SK-N-SH treated with all-trans-retinoic acid at 6 μM for 48 hours (cell line): ENCODE data around the gene THSD8.

ENCODE experiments used
- ATAC-seq: fragments of 200-7000 bp; cut with Tn5 transposase; 3 replicates; pipeline ENCODE4 v1.9.1; 2020; ENCODE audit warnings: mild to moderate bottlenecking, moderate library complexity
- BACH2 ChIP-seq: fragments of 250-450 bp; sonication (Bioruptor Pico); IDR thresholded peaks from 2 replicates; pipeline ENCODE4 v1.9.0; 2021; ENCODE audit warnings: mild to moderate bottlenecking, borderline replicate concordance
- CSDC2 ChIP-seq: fragments of 250-450 bp; sonication (Bioruptor Pico); IDR thresholded peaks from 2 replicates; pipeline ENCODE4 v1.5.0; 2020; ENCODE audit warnings: mild to moderate bottlenecking, moderate library complexity
- ESRRG ChIP-seq: fragments of 250-450 bp; sonication (Bioruptor Pico); IDR thresholded peaks from 2 replicates; pipeline ENCODE4 v1.6.1; 2021; ENCODE audit warnings: mild to moderate bottlenecking
- ISL1 ChIP-seq: fragments of 250-450 bp; sonication (Bioruptor Pico); IDR thresholded peaks from 2 replicates; pipeline ENCODE4 v2.1.2; 2022; ENCODE audit warnings: mild to moderate bottlenecking, moderate library complexity
- OSR1 ChIP-seq: fragments of 250-450 bp; sonication (Bioruptor Pico); IDR thresholded peaks from 2 replicates; pipeline ENCODE4 v1.8.0; 2022; ENCODE audit warnings: moderate library complexity, mild to moderate bottlenecking, inconsistent platforms
- PPARA ChIP-seq: fragments of 250-450 bp; sonication (Bioruptor Pico); IDR thresholded peaks from 2 replicates; pipeline ENCODE4 v1.5.0; 2020; ENCODE audit warnings: mild to moderate bottlenecking, borderline replicate concordance
- RARB ChIP-seq: fragments of 250-450 bp; sonication (Bioruptor Pico); IDR thresholded peaks from 2 replicates; pipeline ENCODE4 v1.8.0; 2021; ENCODE audit warnings: mild to moderate bottlenecking, moderate library complexity
- SNAI2 ChIP-seq: fragments of 250-450 bp; sonication (Bioruptor Pico); IDR thresholded peaks from 2 replicates; pipeline ENCODE4 v1.5.0; 2020; ENCODE audit warnings: mild to moderate bottlenecking, moderate library complexity
- TCF4 ChIP-seq: fragments of 250-450 bp; sonication (Bioruptor Pico); IDR thresholded peaks from 2 replicates; pipeline ENCODE4 v1.8.0; 2021; ENCODE audit warnings: mild to moderate bottlenecking, moderate library complexity, borderline replicate concordance
- TOX ChIP-seq: fragments of 250-450 bp; sonication (Bioruptor Pico); IDR thresholded peaks from 2 replicates; pipeline ENCODE4 v1.8.0; 2021; ENCODE audit warnings: mild to moderate bottlenecking, moderate library complexity, borderline replicate concordance
- ZC3H10 ChIP-seq: fragments of 250-450 bp; sonication (Bioruptor Pico); IDR thresholded peaks from 2 replicates; pipeline ENCODE4 v1.5.1; 2021; ENCODE audit warnings: mild to moderate bottlenecking, moderate library complexity
- ZFP3 ChIP-seq: fragments of 250-450 bp; sonication (Bioruptor Pico); IDR thresholded peaks from 2 replicates; pipeline ENCODE4 v1.5.0; 2020; ENCODE audit warnings: mild to moderate bottlenecking, moderate library complexity
- ZFP30 ChIP-seq: fragments of 450-650 bp; formaldehyde crosslinking; IDR thresholded peaks from 2 replicates; pipeline ENCODE4 v1.5.0; 2022; ENCODE audit warnings: mild to moderate bottlenecking, moderate library complexity
- ZNF565 ChIP-seq: fragments of 450-650 bp; formaldehyde crosslinking; conservative IDR thresholded peaks from 2 replicates; pipeline ENCODE4 v1.5.0; 2020; ENCODE audit warnings: low read depth, mild to moderate bottlenecking, moderate library complexity
- ZNF70 ChIP-seq: fragments of 450-650 bp; formaldehyde crosslinking; IDR thresholded peaks from 2 replicates; pipeline ENCODE4 v1.5.0; 2020; ENCODE audit warnings: mild to moderate bottlenecking, moderate library complexity
- ZNF8 ChIP-seq: fragments of 450-650 bp; formaldehyde crosslinking; IDR thresholded peaks from 2 replicates; pipeline ENCODE4 v1.5.0; 2020; ENCODE audit warnings: mild to moderate bottlenecking, moderate library complexity
- TF ChIP-seq, protein P1 (sequence below): fragments of 250-450 bp; sonication (Bioruptor Pico); IDR thresholded peaks from 2 replicates; pipeline ENCODE4 v1.5.1; 2020; ENCODE audit warnings: low read depth, mild to moderate bottlenecking, moderate library complexity
- TF ChIP-seq, protein P2 (sequence below): fragments of 250-450 bp; sonication (Bioruptor Pico); IDR thresholded peaks from 2 replicates; pipeline ENCODE4 v1.8.0; 2020; ENCODE audit warnings: mild to moderate bottlenecking, moderate library complexity, borderline replicate concordance
- TF ChIP-seq, protein P3 (sequence below): fragments of 250-450 bp; sonication (Bioruptor Pico); IDR thresholded peaks from 2 replicates; pipeline ENCODE4 v1.5.0; 2020; ENCODE audit warnings: mild to moderate bottlenecking, moderate library complexity
- TF ChIP-seq, protein P4 (sequence below): fragments of 250-450 bp; sonication (Bioruptor Pico); IDR thresholded peaks from 2 replicates; pipeline ENCODE4 v1.5.1; 2021; ENCODE audit warnings: mild to moderate bottlenecking, moderate library complexity

The THSD8 gene

DNA sequence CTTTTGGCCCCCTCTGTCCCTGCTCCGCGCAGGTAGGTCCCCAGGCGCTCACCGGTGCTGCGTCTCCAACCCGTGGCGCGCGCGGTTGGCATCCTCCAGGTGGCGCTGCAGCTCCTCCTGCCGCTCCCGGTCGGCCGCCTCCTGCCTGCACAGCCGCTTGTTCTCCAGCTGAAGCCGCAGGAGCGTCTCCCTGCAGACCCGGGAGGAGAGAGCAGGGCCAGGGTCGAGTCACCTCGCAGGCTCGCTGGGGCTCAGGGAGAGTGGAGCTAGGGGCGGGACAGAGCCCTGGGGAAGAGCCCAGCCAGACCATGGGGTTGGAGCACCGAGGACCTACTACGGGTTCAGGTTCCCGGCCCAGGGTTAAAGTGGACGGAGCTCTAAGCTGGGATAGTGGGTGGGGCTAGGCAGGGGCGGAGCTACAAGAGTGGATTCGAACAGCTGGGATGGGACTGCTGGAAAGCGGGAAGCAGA, 35.8 kb upstream of the THSD8 start:
- ATAC-seq, result no peak
- TF ChIP-seq, protein P1, sequence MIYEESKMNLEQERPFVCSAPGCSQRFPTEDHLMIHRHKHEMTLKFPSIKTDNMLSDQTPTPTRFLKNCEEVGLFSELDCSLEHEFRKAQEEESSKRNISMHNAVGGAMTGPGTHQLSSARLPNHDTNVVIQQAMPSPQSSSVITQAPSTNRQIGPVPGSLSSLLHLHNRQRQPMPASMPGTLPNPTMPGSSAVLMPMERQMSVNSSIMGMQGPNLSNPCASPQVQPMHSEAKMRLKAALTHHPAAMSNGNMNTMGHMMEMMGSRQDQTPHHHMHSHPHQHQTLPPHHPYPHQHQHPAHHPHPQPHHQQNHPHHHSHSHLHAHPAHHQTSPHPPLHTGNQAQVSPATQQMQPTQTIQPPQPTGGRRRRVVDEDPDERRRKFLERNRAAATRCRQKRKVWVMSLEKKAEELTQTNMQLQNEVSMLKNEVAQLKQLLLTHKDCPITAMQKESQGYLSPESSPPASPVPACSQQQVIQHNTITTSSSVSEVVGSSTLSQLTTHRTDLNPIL (CRISPR knock-in tag), result no peak
- TF ChIP-seq ZFP30, result no peak
- TF ChIP-seq, protein P2, sequence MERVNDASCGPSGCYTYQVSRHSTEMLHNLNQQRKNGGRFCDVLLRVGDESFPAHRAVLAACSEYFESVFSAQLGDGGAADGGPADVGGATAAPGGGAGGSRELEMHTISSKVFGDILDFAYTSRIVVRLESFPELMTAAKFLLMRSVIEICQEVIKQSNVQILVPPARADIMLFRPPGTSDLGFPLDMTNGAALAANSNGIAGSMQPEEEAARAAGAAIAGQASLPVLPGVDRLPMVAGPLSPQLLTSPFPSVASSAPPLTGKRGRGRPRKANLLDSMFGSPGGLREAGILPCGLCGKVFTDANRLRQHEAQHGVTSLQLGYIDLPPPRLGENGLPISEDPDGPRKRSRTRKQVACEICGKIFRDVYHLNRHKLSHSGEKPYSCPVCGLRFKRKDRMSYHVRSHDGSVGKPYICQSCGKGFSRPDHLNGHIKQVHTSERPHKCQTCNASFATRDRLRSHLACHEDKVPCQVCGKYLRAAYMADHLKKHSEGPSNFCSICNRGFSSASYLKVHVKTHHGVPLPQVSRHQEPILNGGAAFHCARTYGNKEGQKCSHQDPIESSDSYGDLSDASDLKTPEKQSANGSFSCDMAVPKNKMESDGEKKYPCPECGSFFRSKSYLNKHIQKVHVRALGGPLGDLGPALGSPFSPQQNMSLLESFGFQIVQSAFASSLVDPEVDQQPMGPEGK (CRISPR knock-in tag), result no peak
- TF ChIP-seq ZC3H10, result no peak
- no peak for TF ChIP-seq BACH2 (CRISPR knock-in tag)
- TF ChIP-seq, protein P3, sequence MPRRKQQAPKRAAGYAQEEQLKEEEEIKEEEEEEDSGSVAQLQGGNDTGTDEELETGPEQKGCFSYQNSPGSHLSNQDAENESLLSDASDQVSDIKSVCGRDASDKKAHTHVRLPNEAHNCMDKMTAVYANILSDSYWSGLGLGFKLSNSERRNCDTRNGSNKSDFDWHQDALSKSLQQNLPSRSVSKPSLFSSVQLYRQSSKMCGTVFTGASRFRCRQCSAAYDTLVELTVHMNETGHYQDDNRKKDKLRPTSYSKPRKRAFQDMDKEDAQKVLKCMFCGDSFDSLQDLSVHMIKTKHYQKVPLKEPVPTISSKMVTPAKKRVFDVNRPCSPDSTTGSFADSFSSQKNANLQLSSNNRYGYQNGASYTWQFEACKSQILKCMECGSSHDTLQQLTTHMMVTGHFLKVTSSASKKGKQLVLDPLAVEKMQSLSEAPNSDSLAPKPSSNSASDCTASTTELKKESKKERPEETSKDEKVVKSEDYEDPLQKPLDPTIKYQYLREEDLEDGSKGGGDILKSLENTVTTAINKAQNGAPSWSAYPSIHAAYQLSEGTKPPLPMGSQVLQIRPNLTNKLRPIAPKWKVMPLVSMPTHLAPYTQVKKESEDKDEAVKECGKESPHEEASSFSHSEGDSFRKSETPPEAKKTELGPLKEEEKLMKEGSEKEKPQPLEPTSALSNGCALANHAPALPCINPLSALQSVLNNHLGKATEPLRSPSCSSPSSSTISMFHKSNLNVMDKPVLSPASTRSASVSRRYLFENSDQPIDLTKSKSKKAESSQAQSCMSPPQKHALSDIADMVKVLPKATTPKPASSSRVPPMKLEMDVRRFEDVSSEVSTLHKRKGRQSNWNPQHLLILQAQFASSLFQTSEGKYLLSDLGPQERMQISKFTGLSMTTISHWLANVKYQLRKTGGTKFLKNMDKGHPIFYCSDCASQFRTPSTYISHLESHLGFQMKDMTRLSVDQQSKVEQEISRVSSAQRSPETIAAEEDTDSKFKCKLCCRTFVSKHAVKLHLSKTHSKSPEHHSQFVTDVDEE (CRISPR knock-in tag), result no peak
- TF ChIP-seq ZNF70 (CRISPR knock-in tag), result no peak
- no peak for TF ChIP-seq ESRRG (CRISPR knock-in tag)
- no peak for TF ChIP-seq OSR1 (CRISPR knock-in tag)
- TF ChIP-seq, all 23 proteins: peak for 0

DNA sequence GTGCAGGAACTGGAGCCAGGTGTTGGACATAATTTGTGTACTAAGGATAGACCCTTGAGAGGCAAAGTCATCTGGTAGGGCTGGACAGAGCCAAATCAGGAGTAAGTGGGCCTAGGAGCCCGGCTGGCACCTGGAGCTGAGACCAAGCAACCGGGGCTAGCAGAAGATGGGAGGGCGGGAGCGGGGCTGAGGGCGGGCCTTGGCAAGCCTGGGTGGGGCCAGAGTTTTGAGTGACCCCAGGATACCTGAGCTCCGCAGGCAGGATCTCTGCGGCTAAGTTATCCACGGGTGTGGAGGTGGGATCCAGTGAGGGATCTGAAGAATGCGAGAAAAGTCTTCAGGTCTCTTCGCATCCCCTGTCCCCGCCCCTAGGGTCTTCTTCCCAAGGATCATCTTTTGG, 34.7 kb upstream of the THSD8 start:
- ATAC-seq, result no peak
- no peak for TF ChIP-seq PPARA
- TF ChIP-seq SNAI2 (CRISPR knock-in tag), result no peak
- no peak for TF ChIP-seq TOX (CRISPR knock-in tag)
- no peak for TF ChIP-seq ZNF8
- TF ChIP-seq, protein P4, sequence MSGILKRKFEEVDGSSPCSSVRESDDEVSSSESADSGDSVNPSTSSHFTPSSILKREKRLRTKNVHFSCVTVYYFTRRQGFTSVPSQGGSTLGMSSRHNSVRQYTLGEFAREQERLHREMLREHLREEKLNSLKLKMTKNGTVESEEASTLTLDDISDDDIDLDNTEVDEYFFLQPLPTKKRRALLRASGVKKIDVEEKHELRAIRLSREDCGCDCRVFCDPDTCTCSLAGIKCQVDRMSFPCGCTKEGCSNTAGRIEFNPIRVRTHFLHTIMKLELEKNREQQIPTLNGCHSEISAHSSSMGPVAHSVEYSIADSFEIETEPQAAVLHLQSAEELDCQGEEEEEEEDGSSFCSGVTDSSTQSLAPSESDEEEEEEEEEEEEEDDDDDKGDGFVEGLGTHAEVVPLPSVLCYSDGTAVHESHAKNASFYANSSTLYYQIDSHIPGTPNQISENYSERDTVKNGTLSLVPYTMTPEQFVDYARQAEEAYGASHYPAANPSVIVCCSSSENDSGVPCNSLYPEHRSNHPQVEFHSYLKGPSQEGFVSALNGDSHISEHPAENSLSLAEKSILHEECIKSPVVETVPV (CRISPR knock-in tag), result no peak
- TF ChIP-seq ZC3H10, result no peak
- no peak for TF ChIP-seq ZNF565 (CRISPR knock-in tag)
- no peak for TF ChIP-seq RARB (CRISPR knock-in tag)
- TF ChIP-seq, protein P2 (CRISPR knock-in tag), result no peak
- TF ChIP-seq, all 23 proteins: peak for 0

DNA sequence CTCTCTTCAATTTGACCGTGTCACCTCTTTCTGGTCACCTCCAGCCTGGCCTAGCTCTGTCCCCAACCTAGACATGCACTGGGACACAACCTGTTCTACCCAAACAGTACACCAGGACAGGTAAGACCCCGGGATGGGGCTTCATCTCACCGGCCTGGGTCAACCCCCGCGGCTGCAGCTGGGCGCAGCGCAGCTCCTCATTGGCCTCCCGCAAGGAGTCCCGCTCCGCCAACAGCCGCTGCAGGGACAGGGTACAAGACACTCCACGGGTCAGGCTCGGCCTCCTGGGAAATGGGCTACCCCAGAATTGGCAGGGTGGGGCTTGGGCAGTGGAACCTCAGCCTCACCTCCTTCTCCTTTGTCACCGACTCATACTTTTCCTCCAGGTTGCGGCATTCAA, 34.2 kb upstream of the THSD8 start:
- TF ChIP-seq SNAI2 (CRISPR knock-in tag) (no peak), ZFP30 (no peak), PPARA (no peak), ZC3H10 (no peak), OSR1 (CRISPR knock-in tag) (no peak)
- ATAC-seq, result no peak

DNA sequence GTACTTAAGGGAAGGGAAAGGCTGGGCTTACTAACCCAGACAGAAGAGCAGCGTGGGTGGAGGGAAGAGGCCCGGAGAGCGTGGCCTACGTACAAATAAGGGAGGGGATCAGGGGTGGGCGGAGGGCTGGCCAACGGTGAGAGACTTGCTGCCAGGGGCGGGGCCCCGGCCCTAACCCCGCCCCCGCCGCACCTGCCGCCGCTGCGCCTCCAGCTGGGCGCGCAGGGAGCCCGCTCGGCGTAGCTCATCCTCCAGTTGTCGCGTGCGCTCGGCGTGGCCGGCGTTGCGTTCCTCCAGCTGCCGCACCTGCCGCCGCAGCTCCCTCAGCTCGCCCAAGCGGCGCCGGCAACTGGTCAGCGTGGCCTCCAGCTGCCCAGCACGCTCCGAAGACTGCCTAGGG, 32.2 kb upstream of the THSD8 start:
- ATAC-seq, result no peak

More for the DNA sequence above, 32.2 kb upstream of the THSD8 start:
- TF ChIP-seq CSDC2 (CRISPR knock-in tag) (no peak), TOX (CRISPR knock-in tag) (no peak), RARB (CRISPR knock-in tag) (no peak), TCF4 (CRISPR knock-in tag) (no peak), ISL1 (CRISPR knock-in tag) (no peak), PPARA (no peak), ZFP3 (no peak)
- TF ChIP-seq, protein P3 (CRISPR knock-in tag), result no peak
- TF ChIP-seq, protein P2 (CRISPR knock-in tag), result no peak
